AG20443 (cell line): Measurements from ENCODE around the gene MRGPRF.
"Not testable (repeated sequence)": the region's sequence is repeated elsewhere in the genome, so short reads cannot be mapped to it uniquely, and the experiment has no call there.

Source experiments
- DNase-seq: peaks from one replicate; pipeline ENCODE4 v3.0.0; 2012; ENCODE audit warnings: low spot score, mixed read lengths

Gene MRGPRF

GRCh38 chr11:69002570-69003231, 10.3 kb downstream of the MRGPRF start:
- no peak for DNase-seq

GRCh38 chr11:69002110-69002569, 10.9 kb downstream of the MRGPRF start:
- no peak for DNase-seq

GRCh38 chr11:69001243-69002081, 11.6 kb downstream of the MRGPRF start:
- DNase-seq: no peak

- DNase-seq: peak; percentile 91
Observed at GRCh38 chr11:69000831-69001242, 12.2 kb downstream of the MRGPRF start.

- DNase-seq: no peak
Observed at GRCh38 chr11:69000391-69000790, 12.7 kb downstream of the MRGPRF start.

- not testable (repeated sequence) for DNase-seq
Observed at GRCh38 chr11:68999748-69000355, 13.2 kb downstream of the MRGPRF start.

- DNase-seq: no peak
Observed at GRCh38 chr11:68999093-68999747, 13.8 kb downstream of the MRGPRF start.

- DNase-seq: no peak
Observed at GRCh38 chr11:68998390-68998911, 14.6 kb downstream of the MRGPRF start.

- DNase-seq: no peak
Observed at GRCh38 chr11:68997995-68998348, 15.1 kb downstream of the MRGPRF start.

- DNase-seq: no peak
Observed at GRCh38 chr11:68997124-68997994, 15.7 kb downstream of the MRGPRF start.

GRCh38 chr11:68996376-68997123, 16.5 kb downstream of the MRGPRF start:
- DNase-seq: no peak

GRCh38 chr11:68994894-68995285, 18.2 kb downstream of the MRGPRF start:
- DNase-seq: no peak

- DNase-seq: no peak
Observed at GRCh38 chr11:68994161-68994893, 18.7 kb downstream of the MRGPRF start.

GRCh38 chr11:68993546-68993945, 19.5 kb downstream of the MRGPRF start:
- no peak for DNase-seq

- DNase-seq: no peak
Observed at GRCh38 chr11:68992743-68993255, 20.2 kb downstream of the MRGPRF start.

GRCh38 chr11:68990995-68991780, 21.9 kb downstream of the MRGPRF start:
- DNase-seq: no peak

- DNase-seq: no peak
Observed at GRCh38 chr11:68989936-68990606, 23.0 kb downstream of the MRGPRF start.

- no peak for DNase-seq
Observed at GRCh38 chr11:68988491-68988890, 24.6 kb downstream of the MRGPRF start.
